Amygdala (tissue), 56 donors: ENCODE measurements around the gene ZFYVE9.

Experiments
- DNase-seq, 56 donors: peaks; one replicate each; lab custom pipeline; 2025; lab: John Stamatoyannopoulos, UW

ZFYVE9 gene

DNA sequence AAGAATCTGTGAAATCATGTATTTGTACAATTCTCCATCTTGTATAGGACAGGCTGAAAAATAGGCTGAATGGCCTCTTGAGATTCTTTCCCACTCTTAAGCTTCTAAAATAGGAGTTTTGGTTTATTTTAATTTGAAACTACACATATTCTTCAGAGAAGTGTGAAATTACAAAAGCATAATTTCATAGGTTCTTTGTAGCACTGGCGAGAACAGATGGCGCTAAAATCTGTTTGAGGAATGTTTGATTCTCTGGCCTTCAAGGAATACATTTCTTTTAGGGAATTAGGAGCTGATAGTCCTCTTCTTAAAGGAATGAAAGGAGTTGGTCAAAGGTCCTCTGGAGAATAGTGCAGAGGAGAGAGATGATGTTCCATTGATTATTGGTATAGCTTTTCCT is 179.2 kb downstream of the ZFYVE9 start:
- DNase-seq = peak in 1 of 56 donors; percentile 8

GRCh38 chr1:52323731-52324130 is 181.8 kb downstream of the ZFYVE9 start:
- DNase-seq = no peak

- DNase-seq = no peak
Observed at GRCh38 chr1:52325786-52326185, 183.9 kb downstream of the ZFYVE9 start.

DNA sequence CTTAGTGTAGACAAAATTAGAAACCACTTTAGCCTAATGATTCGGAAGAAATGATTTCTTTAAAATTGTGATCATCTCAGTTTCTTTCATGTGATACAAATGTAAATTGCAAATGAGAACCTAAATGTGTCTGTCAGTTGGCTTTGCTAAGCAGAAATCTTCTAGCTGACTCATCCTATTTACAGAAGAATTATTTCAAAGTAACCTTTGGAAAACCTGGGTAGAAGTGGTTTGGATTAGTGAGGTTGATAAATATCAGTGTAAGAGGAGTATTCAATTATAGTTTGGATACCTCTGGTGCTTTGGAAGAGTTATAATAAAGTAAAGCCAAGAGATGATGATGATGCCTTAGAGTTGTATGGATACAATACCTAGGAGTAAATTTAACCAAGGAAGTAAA is 186.7 kb downstream of the ZFYVE9 start:
- DNase-seq = no peak

- no peak for DNase-seq
Observed at GRCh38 chr1:52332411-52332810, 190.5 kb downstream of the ZFYVE9 start.

- no peak for DNase-seq
Observed at GRCh38 chr1:52334906-52335528, 193.1 kb downstream of the ZFYVE9 start.

- DNase-seq = no peak
Observed at GRCh38 chr1:52337439-52337838, 195.6 kb downstream of the ZFYVE9 start.

- DNase-seq = no peak
Observed at GRCh38 chr1:52341655-52342260, 199.9 kb downstream of the ZFYVE9 start.

GRCh38 chr1:52343979-52344378 is 202.1 kb downstream of the ZFYVE9 start:
- no peak for DNase-seq

DNA sequence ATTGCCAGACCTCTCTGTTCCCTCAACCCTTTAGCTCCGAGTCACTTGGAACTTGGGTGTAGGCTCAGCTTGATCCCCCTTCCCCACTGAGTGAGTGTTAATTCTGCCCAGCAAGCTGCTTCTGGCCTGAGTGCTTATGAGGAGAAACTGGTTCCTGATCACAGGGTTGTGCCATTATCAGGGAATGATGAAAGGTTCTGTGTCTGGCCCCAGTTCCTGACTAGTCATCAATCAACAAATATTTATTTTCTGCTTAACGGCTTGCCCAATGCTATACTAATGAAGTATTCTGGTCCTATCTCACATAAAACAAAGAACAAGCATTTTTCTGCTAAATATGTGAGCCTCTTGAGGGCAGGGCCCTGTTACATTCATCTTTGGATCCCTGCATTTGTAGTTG is 203.4 kb downstream of the ZFYVE9 start:
- DNase-seq = no peak

- DNase-seq = no peak
Observed at GRCh38 chr1:52346653-52347052, 204.8 kb downstream of the ZFYVE9 start.

DNA sequence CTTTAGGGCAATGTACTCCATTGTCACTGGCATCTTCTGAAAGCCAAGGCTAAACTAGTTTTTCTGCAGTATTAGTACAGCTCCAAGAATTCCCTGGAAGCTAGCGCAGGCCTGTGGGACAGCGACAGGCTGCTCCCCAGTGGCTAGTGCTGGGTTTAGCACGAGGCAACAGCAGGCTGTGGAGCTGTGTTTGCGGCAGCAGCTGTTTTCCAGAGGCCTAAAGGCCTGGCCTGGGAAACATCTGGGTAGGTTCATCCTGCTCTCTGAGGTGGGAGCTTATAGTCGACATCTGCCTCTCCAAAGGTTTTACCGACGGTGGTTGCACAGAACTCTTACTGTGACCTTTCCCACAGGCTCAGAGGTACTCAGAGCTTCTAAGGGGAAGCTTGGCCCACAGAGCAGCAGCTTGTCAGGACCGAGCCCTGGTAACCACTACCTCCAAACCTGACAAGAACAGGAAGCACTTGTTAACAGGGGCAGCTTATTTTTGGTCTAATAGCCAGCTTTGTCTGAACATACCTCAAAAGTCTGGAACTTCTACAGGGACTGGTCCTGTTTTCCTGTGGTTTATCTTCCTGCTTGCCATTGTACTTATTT is 206.9 kb downstream of the ZFYVE9 start:
- peak in 31 of 56 donors; percentile 5 to 61 (median 27) for DNase-seq

- no peak for DNase-seq
Observed at GRCh38 chr1:52352690-52353089, 210.8 kb downstream of the ZFYVE9 start.

- DNase-seq = no peak
Observed at GRCh38 chr1:52355436-52355835, 213.5 kb downstream of the ZFYVE9 start.

DNA sequence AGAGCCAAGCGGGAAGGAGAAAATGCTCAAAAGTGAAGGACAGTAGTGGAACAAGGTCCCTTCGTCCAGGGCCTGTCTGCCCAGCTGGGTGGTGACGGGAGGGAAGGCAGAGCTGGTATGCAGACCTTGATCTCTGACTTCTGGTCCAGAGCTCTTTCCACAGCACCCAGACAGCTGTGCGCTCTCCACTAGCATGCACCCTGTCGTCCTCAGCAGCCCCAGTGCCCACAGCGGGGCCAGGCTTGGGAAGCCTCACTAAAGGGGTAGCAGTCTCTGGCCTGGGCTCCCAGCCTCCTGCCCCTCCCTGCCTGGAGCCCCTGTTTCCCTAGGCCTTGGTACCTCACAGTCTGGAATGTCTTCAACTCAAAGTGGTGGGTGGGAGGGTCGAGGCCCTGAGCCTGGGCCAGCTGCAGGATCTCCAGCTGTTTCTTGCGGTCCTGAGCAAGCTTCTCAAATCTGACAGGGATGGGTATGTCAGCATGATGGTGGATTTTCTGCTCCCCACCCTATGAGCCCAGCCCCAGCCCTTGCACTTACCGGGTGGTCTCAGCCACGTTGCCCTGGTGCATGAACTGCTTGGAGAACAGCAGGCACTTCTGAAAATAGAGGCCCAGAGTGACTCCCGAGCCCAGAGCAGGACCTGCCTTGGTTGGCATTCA is 214.1 kb downstream of the ZFYVE9 start:
- DNase-seq = no peak

DNA sequence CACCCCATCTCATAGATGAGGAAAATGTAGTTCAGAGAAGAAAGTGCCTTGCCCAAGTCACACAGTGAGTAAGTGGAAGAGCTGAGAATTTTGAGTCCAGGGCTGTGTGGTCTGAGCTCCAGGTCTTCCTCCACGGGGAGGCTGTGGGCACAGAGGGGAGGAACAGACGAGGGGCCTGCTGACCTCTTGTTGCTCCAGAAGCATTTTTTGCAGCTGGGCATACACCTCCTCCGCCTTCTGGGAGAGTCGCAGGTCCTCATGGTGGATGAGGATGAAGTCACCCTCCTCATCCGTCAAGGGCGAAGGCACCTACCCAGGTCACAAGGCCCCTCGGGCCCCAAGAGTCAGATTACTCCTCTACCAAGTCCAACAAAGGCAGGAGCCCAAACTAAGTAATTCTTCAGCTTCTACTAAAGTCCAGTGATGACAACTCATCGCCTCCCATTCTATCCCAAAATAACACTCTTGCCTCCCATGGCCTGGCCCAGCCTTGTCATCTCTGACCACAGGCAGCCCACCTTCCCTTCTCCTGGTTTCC is 215.0 kb downstream of the ZFYVE9 start:
- DNase-seq = no peak

DNA sequence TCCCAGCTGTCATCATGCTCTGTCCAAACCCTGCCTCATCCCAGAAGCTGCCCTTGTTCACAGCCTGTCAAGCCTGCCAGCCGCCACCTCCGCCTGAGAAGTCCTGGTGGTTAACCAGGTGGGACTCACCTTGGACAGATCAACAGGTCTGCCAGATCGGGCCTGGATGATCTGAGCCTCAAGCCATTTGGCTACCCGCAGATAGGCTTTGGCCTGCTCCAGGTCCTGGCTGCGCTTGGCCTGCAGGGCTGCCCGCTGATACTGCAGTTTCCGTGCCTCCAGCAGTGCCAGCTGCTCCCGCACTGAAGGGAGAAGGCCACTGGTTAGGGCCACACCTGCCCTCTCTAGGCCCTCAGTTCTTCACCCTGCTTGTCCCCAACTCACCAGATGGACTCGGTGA is 215.5 kb downstream of the ZFYVE9 start:
- no peak for DNase-seq

GRCh38 chr1:52358851-52359497 is 217.1 kb downstream of the ZFYVE9 start:
- DNase-seq = no peak

GRCh38 chr1:52359676-52360594 is 218.0 kb downstream of the ZFYVE9 start:
- no peak for DNase-seq

- no peak for DNase-seq
Observed at GRCh38 chr1:52360595-52360968, 218.7 kb downstream of the ZFYVE9 start.
